Body of pancreas (tissue), 4 donors: ENCODE results near the gene FAM151A.
A peak's percentile ranks its signal among the peaks of the same experiment; 100 is the strongest.

Experiments
- CTCF ChIP-seq, 7 experiments: fragments of 450-650 bp in 4 of 7; fragments of 200-600 bp in 3 of 7; sonication (generic) in 3 of 7; IDR thresholded peaks; one replicate each; pipeline ENCODE4 v1.5.1; 2016 to 2019; ENCODE audit warnings: antibody characterized with exemption in 7 of 7
- POLR2A ChIP-seq, 3 donors: fragments of 450-650 bp; IDR thresholded peaks; one replicate each; pipeline ENCODE4 v1.6.1; 2016; ENCODE audit warnings: antibody characterized with exemption in 3 of 3, mild to moderate bottlenecking in 2 of 3

DNA sequence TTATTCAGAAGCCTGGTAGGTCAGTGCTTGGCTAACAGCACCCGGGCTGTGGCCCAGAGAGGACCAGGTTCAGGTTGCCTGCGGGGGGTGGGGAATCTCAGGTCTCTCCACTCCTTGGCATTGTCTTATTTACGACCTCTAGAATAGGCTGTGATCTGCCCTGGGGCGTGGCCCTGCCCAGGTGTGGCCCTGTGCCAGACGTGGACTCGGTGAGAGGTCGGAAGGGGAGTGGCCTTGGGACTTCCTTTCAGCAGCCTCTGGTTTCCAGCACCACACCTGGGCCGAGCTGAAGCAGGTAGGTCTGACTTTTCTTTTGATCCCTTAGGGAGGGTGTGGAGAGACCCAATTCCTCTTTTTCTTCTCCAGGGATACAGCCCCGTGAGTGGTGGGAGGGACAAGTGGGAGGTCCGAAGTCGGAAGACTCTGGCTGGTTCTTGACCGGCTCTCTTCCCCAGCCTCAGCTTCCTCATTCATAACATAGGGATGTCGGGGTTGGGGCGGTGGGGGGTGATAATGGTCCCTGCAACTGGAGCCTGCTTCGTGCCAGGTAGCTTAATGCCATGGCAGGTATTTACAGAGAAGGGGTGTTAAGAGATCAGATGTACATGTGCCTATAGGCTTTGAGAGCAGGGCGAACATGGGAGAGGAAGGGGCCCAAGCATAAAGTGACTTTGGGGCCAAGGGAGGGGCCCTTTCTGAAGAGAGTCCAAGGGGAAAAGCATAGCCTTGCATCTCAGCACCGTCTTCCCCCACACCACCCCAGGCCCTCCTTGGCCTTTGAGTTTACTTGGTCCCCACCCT, 58.8 kb downstream of the FAM151A start:
- TF ChIP-seq CTCF (IDR thresholded peaks at IDR 0.05) (no peak), POLR2A (IDR thresholded peaks at IDR 0.05) (peak in 1 of 3 donors; percentile 39)
